A673 (cell line): Measurements from ENCODE around the gene PXDC1. TPM values are rescaled to one million over a fixed set of nuclear protein-coding genes. Genes with fewer than 3 reads are reported as not detected.

Experiments
- BruUV-seq: library from RNA; stranded (reverse); fragments of 400-500 nt; replicated peaks from 2 replicates; lab custom pipeline; 2021; lab: Mats Ljungman, UMichigan
- CTCF ChIA-PET: fragments of 300-600 bp; sonication (Branson Sonifier 250); formaldehyde crosslinking; loops from one replicate; lab custom pipeline; 2022; ENCODE audit warnings: antibody characterized with exemption; lab: Charles Lee
- POLR2A ChIA-PET: fragments of 300-600 bp; sonication (Branson Sonifier 250); formaldehyde crosslinking; loops from one replicate; lab custom pipeline; 2022; ENCODE audit warnings: antibody characterized with exemption; ENCODE audit not compliant: low non-redundant PET; lab: Charles Lee
- DNase-seq: peaks from one replicate; pipeline ENCODE4 v3.0.0-alpha.2; 2015; ENCODE audit warnings: low spot score
- H3K27ac ChIP-seq: fragments of 200-600 bp; sonication (generic); 2 replicates; pipeline ENCODE4 v1.5.1; 2016; ENCODE audit warnings: mixed run types, low read depth, mild to moderate bottlenecking, mixed read lengths, antibody characterized with exemption, low read length; ENCODE audit not compliant: poor library complexity, severe bottlenecking
- H3K27me3 ChIP-seq: fragments of 200-600 bp; sonication (generic); replicated peaks from 2 replicates; pipeline ENCODE4 v1.6.1; 2017; ENCODE audit warnings: mixed run types, low read depth, mild to moderate bottlenecking, mixed read lengths, antibody characterized with exemption, low read length; ENCODE audit not compliant: insufficient read depth, poor library complexity
- H3K36me3 ChIP-seq: fragments of 200-600 bp; sonication (generic); 2 replicates; pipeline ENCODE4 v1.6.1; 2016; ENCODE audit warnings: mixed run types, mild to moderate bottlenecking, mixed read lengths, antibody characterized with exemption, low read length; ENCODE audit not compliant: insufficient read depth, poor library complexity, severe bottlenecking
- H3K4me1 ChIP-seq: fragments of 200-600 bp; sonication (generic); 2 replicates; pipeline ENCODE4 v1.6.1; 2017; ENCODE audit warnings: mixed run types, mild to moderate bottlenecking, mixed read lengths, antibody characterized with exemption, low read length; ENCODE audit not compliant: insufficient read depth, poor library complexity, severe bottlenecking
- H3K4me3 ChIP-seq: fragments of 200-600 bp; sonication (generic); 2 replicates; pipeline ENCODE4 v1.5.1; 2016; ENCODE audit warnings: low read depth, mixed run types, mild to moderate bottlenecking, mixed read lengths, low read length; ENCODE audit not compliant: poor library complexity, severe bottlenecking
- H3K9me3 ChIP-seq: fragments of 200-600 bp; sonication (generic); 2 replicates; pipeline ENCODE4 v1.6.1; 2016; ENCODE audit warnings: mixed run types, low read depth, mild to moderate bottlenecking, mixed read lengths, antibody characterized with exemption, low read length; ENCODE audit not compliant: poor library complexity, severe bottlenecking
- CTCF ChIP-seq: fragments of 300-800, 200-600 bp; sonication (generic); conservative IDR thresholded peaks from 2 replicates; pipeline ENCODE4 v1.5.1; 2017; ENCODE audit warnings: low read depth, mild to moderate bottlenecking, antibody characterized with exemption, low read length, moderate library complexity, mixed read lengths
- EZH2 ChIP-seq: fragments of 200-600 bp; sonication (generic); IDR thresholded peaks from 2 replicates; pipeline ENCODE4 v1.6.1; 2017; ENCODE audit warnings: borderline replicate concordance, low read depth, mild to moderate bottlenecking, mixed read lengths, antibody characterized with exemption, low read length; ENCODE audit not compliant: poor library complexity, severe bottlenecking
- intact Hi-C: fragments of 100-400 bp; cut with micrococcal nuclease; formaldehyde crosslinking; loops from one replicate; pipeline ENCODE4 v1.10.0; 2022; ENCODE audit not compliant: unreplicated experiment
- total RNA-seq: library from RNA; stranded (reverse); gene quantifications from 2 replicates; pipeline ENCODE4 v1.2.3, GENCODE V29; 2021

The PXDC1 gene
- total RNA-seq, 1 experiment from 2014 or later: 5.2 TPM

- no peak for DNase-seq
- Histone ChIP-seq H3K36me3 (peaks cover 6% of the 10 kb centered on the region), H3K4me1 (peaks cover 11% of the 10 kb centered on the region), H3K27ac (no peak overlapping the region), H3K27me3 (no peaks in the 10 kb centered on the region), H3K9me3 (no peaks in the 10 kb centered on the region), H3K4me3 (no peak overlapping the region)
- CTCF ChIA-PET: no interaction called here
- TF ChIP-seq CTCF (no peak), EZH2 (no peak)
- intact Hi-C loops: loop anchor here (10.0 kb wide), 1 partner anchor 614 kb away; no protein-coding TSS in a partner anchor
- no TSS peak for BruUV-seq
- POLR2A ChIA-PET: no interaction called here
These were observed 13.0 kb downstream of the PXDC1 start for GRCh38 chr6:3738381-3739131.

GRCh38 chr6:3737831-3738210 is 13.7 kb downstream of the PXDC1 start:
- ChIA-PET POLR2A (no interaction called here), CTCF (no interaction called here)
- Histone ChIP-seq H3K4me1 (peaks cover 4% of the 10 kb centered on the region), H3K36me3 (peaks cover 6% of the 10 kb centered on the region), H3K27me3 (no peaks in the 10 kb centered on the region), H3K4me3 (no peak overlapping the region), H3K9me3 (no peaks in the 10 kb centered on the region), H3K27ac (no peak overlapping the region)
- TF ChIP-seq CTCF (no peak), EZH2 (no peak)
- intact Hi-C loops: loop anchor here (10.0 kb wide), 1 partner anchor 613 kb away; no protein-coding TSS in a partner anchor
- BruUV-seq: no TSS peak
- DNase-seq: no peak

- H3K4me1 ChIP-seq: no peaks in the 10 kb centered on the region
- no peak overlapping the region for H3K27ac ChIP-seq
- intact Hi-C loops: loop anchor here (10.0 kb wide), 1 partner anchor 612 kb away; no protein-coding TSS in a partner anchor
- BruUV-seq: no TSS peak
- ChIA-PET POLR2A (no interaction called here), CTCF (no interaction called here)
- TF ChIP-seq CTCF: no peak
- no peak for TF ChIP-seq EZH2
- no peak for DNase-seq
- H3K4me3 ChIP-seq: no peak overlapping the region
- peaks cover 6% of the 10 kb centered on the region for H3K36me3 ChIP-seq
- H3K9me3 ChIP-seq: no peaks in the 10 kb centered on the region
- no peaks in the 10 kb centered on the region for H3K27me3 ChIP-seq
These were observed 14.2 kb downstream of the PXDC1 start for GRCh38 chr6:3737149-3737830.
